Fibroblast of mammary gland (primary cell): ENCODE measurements around the gene EXPH5.

Experiments
- DNase-seq: peaks from one replicate; pipeline ENCODE4 v3.0.0-alpha.2; 2010; ENCODE audit warnings: low read depth
- H3K4me3 ChIP-seq: 2 replicates; pipeline ENCODE4 v1.5.1; 2011; ENCODE audit warnings: low read depth, mild to moderate bottlenecking, low read length, moderate library complexity; ENCODE audit not compliant: control insufficient read depth
- CTCF ChIP-seq: conservative IDR thresholded peaks from 2 replicates; pipeline ENCODE4 v1.5.1; 2011; ENCODE audit warnings: low read depth, low read length, inconsistent platforms; ENCODE audit not compliant: control insufficient read depth, insufficient read depth

The EXPH5 gene

GRCh38 chr11:108628812-108629211 lies 35.2 kb upstream of the EXPH5 start:
- no peak overlapping the region for H3K4me3 ChIP-seq
- no peak for DNase-seq
- TF ChIP-seq CTCF, result no peak

- no peak for DNase-seq
- H3K4me3 ChIP-seq, result no peak overlapping the region
- TF ChIP-seq CTCF, result no peak
Measured at GRCh38 chr11:108628326-108628725, 34.8 kb upstream of the EXPH5 start.

- H3K4me3 ChIP-seq, result no peak overlapping the region
Measured at GRCh38 chr11:108624196-108624925, 30.8 kb upstream of the EXPH5 start.

GRCh38 chr11:108622341-108622740 lies 28.8 kb upstream of the EXPH5 start:
- no peak for DNase-seq
- H3K4me3 ChIP-seq, result no peak overlapping the region
- no peak for TF ChIP-seq CTCF

More at GRCh38 chr11:108624196-108624925, 30.8 kb upstream of the EXPH5 start:
- DNase-seq, result no peak
- TF ChIP-seq CTCF, result no peak

- H3K4me3 ChIP-seq, result no peak overlapping the region
- no peak for DNase-seq
Measured at GRCh38 chr11:108620958-108621772, 27.6 kb upstream of the EXPH5 start.

GRCh38 chr11:108618529-108618928 lies 25.0 kb upstream of the EXPH5 start:
- DNase-seq, result no peak
- TF ChIP-seq CTCF, result no peak
- H3K4me3 ChIP-seq, result no peak overlapping the region

More at GRCh38 chr11:108620958-108621772, 27.6 kb upstream of the EXPH5 start:
- no peak for TF ChIP-seq CTCF
